ENCODE results near the gene EPB41L5.

DNA sequence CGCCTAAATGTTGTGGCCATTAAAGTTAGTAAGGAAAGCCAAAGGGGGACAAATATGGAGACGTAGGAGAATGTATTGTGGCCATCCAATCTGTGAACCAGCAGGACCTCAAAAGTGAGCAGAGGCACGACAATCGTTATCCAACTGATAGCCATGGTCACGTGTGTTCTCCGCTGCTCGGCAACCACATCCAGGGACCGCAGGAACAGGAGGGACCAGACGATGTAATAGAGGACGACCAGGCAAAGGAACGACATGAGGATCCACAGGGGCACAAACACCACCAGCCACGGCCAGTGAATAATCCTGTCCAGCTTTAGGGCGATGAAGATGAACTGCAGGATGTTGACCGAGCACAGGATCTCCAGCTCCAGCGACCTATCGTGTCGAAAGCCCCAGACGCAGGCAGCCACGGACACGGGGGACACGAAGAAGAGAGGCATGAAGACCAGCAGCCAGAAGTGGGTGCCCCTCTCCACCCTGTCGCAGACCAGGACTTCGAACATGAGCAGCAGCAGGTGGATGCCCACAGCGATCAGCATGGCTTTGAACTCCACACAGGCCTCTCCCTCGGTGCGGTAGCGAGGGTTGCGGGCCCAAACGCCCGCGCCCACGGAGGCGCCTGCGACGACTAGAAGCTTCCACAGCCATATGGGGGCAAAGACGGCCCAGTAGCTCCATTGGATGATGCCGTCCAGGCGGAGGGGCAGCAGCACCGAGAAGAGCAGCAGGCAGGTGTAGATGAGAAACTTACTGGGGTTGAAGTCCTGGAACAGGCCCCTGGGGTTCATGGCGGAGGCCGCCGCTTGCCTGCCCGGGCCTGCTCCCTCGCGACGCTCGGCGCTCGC lies 209.5 kb downstream of the EPB41L5 start:
- TF ChIP-seq ARNT (IDR thresholded peaks at IDR 0.05) (no peak), FOXM1 (IDR thresholded peaks at IDR 0.05; ENCODE audit: borderline replicate concordance) (no peak), BHLHE40 (IDR thresholded peaks at IDR 0.05; ENCODE audit: borderline replicate concordance) (no peak), SUZ12 (IDR thresholded peaks at IDR 0.05) (no peak), NFRKB (IDR thresholded peaks at IDR 0.05) (no peak), ELF4 (IDR thresholded peaks at IDR 0.05) (no peak), LEF1 (IDR thresholded peaks at IDR 0.05; ENCODE audit: borderline replicate concordance) (no peak), SP1 (IDR thresholded peaks at IDR 0.05) (no peak), FOXK2 (IDR thresholded peaks at IDR 0.05) (no peak), TARDBP (IDR thresholded peaks at IDR 0.05) (no peak), HDGF (IDR thresholded peaks at IDR 0.05; ENCODE audit: borderline replicate concordance) (no peak)
- TF ChIP-seq, protein P1, sequence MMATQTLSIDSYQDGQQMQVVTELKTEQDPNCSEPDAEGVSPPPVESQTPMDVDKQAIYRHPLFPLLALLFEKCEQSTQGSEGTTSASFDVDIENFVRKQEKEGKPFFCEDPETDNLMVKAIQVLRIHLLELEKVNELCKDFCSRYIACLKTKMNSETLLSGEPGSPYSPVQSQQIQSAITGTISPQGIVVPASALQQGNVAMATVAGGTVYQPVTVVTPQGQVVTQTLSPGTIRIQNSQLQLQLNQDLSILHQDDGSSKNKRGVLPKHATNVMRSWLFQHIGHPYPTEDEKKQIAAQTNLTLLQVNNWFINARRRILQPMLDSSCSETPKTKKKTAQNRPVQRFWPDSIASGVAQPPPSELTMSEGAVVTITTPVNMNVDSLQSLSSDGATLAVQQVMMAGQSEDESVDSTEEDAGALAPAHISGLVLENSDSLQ (IDR thresholded peaks at IDR 0.05) = no peak

Measured in HEK293T (cell line).